ENCODE data around the gene NPHP1.
"Not testable (repeated sequence)": the region's sequence is repeated elsewhere in the genome, so short reads cannot be mapped to it uniquely, and the experiment has no call there.

The NPHP1 gene

DNA sequence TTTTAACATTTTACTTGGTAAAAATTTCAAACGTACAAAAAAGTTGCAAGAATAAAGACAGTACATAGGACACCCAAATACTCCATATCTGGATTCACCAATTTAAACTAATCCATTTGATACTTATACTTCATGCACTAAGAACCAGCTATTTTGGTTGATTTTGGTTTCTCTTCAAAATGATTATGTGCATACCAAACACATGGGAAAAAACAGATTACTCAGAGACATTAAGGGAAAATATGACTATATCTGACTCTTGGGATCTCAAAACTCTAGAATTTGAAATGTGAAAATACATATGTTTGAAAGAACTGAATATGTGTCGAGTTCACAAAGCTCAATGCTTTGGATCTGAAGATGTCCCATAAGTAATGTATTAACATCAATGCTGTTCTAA lies 73.6 kb downstream of the NPHP1 start:
- in situ Hi-C loops (cut with MboI; ENCODE audit: low sequenced_read_pairs) = no loop called here

DNA sequence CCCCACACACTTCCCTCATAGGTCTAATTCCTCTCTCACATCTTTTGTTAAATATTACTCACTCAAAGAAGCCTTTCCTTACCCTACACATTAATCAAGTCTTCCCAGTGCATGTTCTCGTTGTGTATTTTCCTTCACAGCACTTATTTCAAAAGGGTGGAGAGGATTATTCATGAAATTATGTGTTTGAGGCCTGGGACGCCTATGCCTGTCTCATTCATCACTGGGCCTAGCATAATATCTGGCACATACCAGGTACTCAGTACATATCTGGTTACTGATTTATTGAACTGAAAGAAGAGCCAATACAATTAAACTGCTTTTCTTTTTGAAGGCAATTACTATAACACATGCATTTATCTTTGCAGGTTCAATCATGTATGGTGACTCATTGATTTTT lies 74.1 kb downstream of the NPHP1 start:
- in situ Hi-C loops (cut with MboI; ENCODE audit: low sequenced_read_pairs) = no loop called here

GRCh38 chr2:110126906-110127305 lies 77.9 kb downstream of the NPHP1 start:
- in situ Hi-C loops (cut with MboI; ENCODE audit: low sequenced_read_pairs) = no loop called here

DNA sequence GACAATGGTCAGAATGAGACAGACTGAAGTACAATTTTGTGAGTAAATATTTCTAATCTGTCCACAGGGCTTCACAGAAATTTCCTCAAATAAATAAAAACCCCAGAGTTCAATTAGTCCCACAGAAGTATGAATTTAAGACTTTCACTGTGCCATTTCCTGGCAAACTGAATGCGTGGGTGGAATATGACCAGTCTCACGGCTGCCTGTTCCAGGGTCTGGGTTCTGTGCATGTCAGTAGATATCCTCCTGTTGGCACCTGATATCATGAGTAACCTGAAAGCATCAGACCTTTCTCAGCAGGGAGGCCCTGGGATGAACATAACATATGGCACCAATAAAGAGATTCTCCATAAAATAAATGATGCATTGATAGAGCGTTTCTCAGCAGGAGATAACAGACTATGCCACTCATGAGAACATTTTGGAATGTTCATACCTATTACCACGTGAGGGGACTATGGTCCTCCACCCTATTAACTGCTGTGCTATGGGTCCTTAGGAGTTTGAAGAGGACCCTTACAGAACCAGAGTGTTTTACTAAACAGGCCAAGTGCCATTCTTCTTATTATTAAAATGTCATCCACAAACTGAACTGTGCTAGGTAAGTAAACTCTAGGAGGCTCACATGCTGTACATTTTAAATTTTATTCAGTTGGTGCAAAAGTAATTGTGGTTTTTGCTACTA lies 78.6 kb downstream of the NPHP1 start:
- in situ Hi-C loops (cut with MboI; ENCODE audit: low sequenced_read_pairs) = no loop called here

DNA sequence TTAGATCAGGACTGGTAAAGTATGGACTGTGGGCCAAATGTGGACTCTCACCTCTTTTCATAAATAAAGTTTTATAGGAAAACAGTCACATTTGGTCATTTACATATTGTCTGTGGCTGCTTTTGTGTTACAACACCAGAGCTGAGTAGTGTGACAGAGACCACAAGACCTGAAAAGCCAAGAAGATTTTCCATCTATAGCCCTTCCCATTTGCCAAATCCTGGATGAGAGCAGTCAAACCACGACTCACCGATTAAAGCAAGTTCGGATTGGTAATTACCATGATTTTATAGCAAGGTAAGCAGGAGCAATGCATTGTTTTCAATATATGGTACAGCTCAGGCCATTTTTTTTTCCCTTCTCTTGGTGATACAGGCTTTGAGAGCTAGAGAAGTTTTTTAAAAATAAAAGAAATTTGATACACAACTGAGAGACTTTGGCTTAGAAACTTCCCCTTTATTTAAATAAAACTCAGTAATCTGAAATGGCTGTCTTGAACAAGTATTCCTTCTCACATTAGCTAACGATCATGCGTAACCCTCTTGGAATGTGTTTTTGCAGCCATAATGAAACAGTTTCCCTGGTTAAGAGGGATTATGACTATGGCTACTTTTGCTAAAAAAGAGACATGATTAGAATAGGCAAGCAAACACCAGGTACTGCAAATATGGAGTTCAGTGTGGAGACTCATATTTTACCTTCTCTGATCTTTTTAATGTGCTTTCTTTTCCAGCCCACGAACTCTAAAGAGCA lies 79.7 kb downstream of the NPHP1 start:
- in situ Hi-C loops (cut with MboI; ENCODE audit: low sequenced_read_pairs) = no loop called here

DNA sequence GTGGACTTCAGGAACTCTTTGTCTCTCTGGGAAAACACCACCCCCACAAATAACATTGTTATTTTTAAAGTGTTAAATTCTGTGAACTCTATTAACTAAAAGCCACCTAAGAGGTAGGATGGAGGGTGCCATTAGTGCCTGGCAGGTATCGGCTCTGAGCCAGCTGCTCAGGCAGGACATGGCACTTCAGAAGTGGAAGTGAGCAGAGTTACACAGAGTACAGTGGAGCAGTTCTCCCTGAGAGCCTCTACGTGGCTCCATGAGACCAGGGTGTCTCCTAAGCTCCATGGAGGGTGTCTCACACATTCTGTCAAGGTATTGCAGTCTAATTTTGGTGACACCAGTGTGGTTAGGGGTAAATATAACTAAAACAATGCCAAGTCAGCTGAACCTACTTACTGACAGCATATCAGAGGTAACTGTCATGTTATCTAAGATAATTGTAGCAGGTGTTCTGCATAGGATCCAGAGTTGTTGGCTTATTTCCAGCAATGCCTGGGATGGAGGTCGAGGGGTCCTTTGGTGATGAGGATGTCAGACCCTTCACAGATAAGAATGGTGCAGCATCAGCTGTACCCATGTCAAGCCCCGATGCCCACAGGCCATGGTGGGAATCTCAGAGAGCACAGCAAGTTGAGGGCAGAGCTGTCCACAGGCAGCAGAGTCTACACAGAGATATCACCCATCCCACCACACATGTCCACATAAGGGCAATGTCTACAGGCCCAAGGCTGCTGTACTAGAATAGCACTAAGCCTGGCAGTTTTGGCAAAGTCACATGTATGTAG lies 80.6 kb downstream of the NPHP1 start:
- in situ Hi-C loops (cut with MboI; ENCODE audit: low sequenced_read_pairs) = no loop called here

DNA sequence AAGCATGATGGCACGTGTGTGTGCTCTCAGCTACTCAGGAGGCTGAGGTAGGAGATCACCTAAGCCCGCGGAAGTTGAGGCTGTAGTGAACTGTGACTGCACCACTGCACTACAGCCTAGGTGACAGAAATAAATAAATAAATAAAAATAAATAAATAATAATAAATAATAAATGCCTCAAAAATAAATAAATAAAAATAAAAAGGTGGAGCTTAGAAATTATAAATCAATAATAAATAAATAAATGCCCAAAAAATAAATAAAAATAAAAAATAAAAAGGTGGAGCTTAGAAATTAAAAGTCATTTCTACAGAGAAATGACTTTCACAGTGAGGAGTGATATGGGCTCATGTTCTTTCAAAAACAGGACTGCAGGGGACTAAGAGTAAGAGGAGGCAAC lies 83.2 kb downstream of the NPHP1 start:
- in situ Hi-C loops (cut with MboI; ENCODE audit: low sequenced_read_pairs) = no loop called here

DNA sequence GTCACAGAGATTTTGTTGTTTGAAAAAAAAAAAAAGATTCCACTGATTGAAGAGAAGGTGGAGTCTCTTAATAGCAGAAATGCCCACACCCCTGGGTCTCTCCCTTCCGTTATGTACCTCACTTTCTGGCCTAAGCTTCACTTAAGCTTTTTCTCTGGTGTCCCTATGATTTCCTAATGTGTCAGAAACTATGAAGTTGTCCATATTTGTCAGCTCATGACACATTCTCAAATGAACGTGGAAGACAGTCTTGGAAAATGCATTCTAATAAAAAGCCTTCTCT lies 83.8 kb downstream of the NPHP1 start:
- in situ Hi-C loops (cut with MboI; ENCODE audit: low sequenced_read_pairs) = no loop called here

DNA sequence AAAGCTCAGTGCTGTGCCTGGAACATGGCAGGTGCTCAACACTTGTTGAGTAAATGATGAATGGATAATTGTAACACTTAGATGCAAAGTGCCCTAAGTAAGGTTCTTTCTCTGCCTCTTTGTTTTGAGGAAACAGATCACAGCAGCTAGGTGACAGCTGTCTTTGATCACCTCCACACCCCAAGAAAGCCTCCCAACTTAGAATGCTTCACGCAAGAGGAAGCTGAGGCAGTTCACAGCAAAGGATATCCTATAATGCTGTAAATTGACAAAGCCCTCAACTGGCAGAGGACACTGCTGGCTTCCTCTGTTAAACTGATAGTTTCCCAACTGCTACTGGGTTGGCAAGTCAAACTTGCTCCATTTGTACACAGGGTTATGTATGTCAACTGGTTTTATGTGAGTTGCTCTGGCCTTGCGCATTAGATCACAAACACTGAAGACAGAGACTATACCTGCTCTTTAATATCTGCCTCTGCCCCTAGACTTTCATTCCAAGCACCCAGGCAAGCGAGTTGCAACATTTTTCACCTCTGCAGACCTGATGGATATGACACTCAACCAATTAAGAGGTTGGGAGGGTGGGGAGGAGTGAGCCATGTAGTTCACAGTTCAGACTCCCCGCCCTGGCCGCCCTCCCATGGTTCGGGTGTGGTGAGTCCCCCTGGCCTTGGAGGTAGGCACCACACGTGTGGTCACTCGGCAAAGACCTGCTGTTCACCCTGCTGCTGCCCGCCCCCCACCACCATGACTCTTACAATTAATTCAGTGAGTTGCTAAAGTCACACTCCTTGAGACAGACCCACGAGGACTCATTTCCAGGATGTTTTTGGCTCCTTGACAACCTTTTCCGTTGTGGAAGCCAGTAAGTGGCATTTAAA lies 84.4 kb downstream of the NPHP1 start:
- in situ Hi-C loops (cut with MboI; ENCODE audit: low sequenced_read_pairs) = no loop called here

GRCh38 chr2:110116033-110116710 lies 88.6 kb downstream of the NPHP1 start:
- in situ Hi-C loops (cut with MboI; ENCODE audit: low sequenced_read_pairs) = no loop called here

- in situ Hi-C loops (cut with MboI; ENCODE audit: low sequenced_read_pairs) = no loop called here
Measured at GRCh38 chr2:110115291-110116032, 89.4 kb downstream of the NPHP1 start, which contains the start of gene MALL. Gene MALL (minus strand): TSS chr2:110115822. CDS start chr2:110115792, 30 bp downstream.

GRCh38 chr2:110114831-110115255 lies 90.0 kb downstream of the NPHP1 start:
- in situ Hi-C loops (cut with MboI; ENCODE audit: low sequenced_read_pairs) = no loop called here

- in situ Hi-C loops (cut with MboI; ENCODE audit: low sequenced_read_pairs) = no loop called here
Measured at GRCh38 chr2:110113961-110114591, 90.7 kb downstream of the NPHP1 start.

DNA sequence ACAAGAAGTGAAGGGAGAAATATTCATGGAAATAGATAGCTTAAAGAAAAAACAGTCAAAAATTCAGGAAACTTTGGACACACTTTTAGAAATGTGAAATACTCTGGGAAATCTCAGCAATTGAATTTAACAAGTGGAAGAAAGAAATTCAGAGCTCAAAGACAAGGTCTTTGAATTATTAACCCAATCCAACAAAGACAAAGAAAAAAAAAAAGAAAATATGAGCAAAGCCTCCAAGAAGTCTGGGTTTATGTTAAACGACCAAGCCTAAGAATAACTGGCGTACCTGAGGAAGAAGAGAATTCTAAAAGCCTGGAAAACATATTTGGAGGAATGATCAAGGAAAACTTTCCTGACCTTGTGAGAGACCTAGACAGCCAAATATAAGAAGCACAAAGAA lies 96.5 kb downstream of the NPHP1 start:
- in situ Hi-C loops (cut with MboI; ENCODE audit: low sequenced_read_pairs) = not testable (repeated sequence)

GRCh38 chr2:110107092-110108079 lies 97.4 kb downstream of the NPHP1 start:
- in situ Hi-C loops (cut with MboI; ENCODE audit: low sequenced_read_pairs) = no loop called here

- in situ Hi-C loops (cut with MboI; ENCODE audit: low sequenced_read_pairs) = no loop called here
Measured at GRCh38 chr2:110106642-110107041, 98.2 kb downstream of the NPHP1 start.

DNA sequence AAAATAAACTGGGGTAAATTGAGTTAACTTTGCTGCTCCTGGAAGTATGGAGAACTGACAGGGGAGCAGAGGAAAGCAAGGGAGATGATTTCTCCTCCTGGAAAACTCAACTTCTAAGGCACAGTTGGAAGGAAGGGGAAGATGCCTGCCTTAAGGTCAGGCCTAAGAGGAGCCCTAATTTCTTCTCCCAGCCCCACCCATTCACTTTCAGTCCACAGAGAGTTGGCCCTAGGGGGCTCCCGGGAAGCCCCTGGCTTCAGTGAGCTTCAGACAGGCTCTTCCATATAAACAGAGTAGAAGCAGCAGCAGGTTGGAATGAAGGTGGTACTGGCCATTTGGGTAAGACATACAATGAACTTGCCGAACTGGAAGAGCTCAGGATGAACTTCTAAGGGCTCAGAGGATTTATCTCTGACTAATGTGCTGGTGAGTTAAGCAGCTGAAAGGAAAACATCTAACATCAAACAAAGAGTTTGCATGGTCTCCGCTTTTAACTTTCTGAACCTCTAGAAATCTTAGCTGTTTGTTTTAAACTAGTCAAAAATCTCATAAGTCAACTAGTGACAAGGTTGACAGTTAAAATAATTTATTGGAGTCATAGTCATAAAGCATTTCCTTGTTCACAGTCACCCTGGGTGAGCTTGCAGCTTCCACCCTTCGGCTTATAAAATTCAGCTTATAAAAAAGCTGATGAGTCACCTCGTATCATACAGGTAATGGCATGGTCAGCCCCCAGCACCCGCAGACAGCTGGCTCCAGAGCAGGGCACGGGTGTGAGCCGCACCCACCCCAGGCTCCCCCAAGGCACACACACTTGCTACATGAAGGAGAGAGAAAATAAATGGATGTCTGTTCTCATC lies 99.0 kb downstream of the NPHP1 start:
- in situ Hi-C loops (cut with MboI; ENCODE audit: low sequenced_read_pairs) = no loop called here

All from HL-60/S4 treated with phorbol 12-myristate 13-acetate at 8.2 ng/mL for 4 days and 3 days (cell line).